Right hindlimb (tissue), 1 donor: ENCODE results near the gene ST3GAL2.
A peak's percentile ranks its signal among the peaks of the same experiment; 100 is the strongest.

Experiments used
- DNase-seq: peaks from one replicate; pipeline ENCODE4 v3.0.0-alpha.2; 2018

The ST3GAL2 gene

GRCh38 chr16:70438969-70439862 is at the start of gene ST3GAL2:
Gene ST3GAL2 (minus strand): TSS chr16:70439100. CDS start chr16:70398530, 40,570 bp downstream.
- peak; percentile 99 for DNase-seq

- no peak for DNase-seq
These were observed 46.0 kb upstream of the ST3GAL2 start for GRCh38 chr16:70484867-70485266.

- no peak for DNase-seq
These were observed 44.5 kb upstream of the ST3GAL2 start for GRCh38 chr16:70483426-70483825.

GRCh38 chr16:70482624-70483023 is 43.7 kb upstream of the ST3GAL2 start:
- no peak for DNase-seq

- DNase-seq = no peak
These were observed 43.1 kb upstream of the ST3GAL2 start for GRCh38 chr16:70481929-70482536.

- DNase-seq = no peak
These were observed 41.5 kb upstream of the ST3GAL2 start for GRCh38 chr16:70480127-70481105.

GRCh38 chr16:70478912-70479341 is 40.0 kb upstream of the ST3GAL2 start:
- DNase-seq = no peak

GRCh38 chr16:70478169-70478568 is 39.3 kb upstream of the ST3GAL2 start:
- DNase-seq = no peak

GRCh38 chr16:70476272-70477020 is 37.5 kb upstream of the ST3GAL2 start:
- no peak for DNase-seq

GRCh38 chr16:70475054-70475871 is 36.4 kb upstream of the ST3GAL2 start:
- no peak for DNase-seq

- no peak for DNase-seq
These were observed 35.6 kb upstream of the ST3GAL2 start for GRCh38 chr16:70474320-70475053.

GRCh38 chr16:70473446-70474319 is 34.8 kb upstream of the ST3GAL2 start:
- DNase-seq = no peak

GRCh38 chr16:70472786-70473433 is 34.0 kb upstream of the ST3GAL2 start:
- no peak for DNase-seq

- no peak for DNase-seq
These were observed 32.0 kb upstream of the ST3GAL2 start for GRCh38 chr16:70470927-70471341.

GRCh38 chr16:70470141-70470926 is 31.4 kb upstream of the ST3GAL2 start:
- DNase-seq = no peak

GRCh38 chr16:70468776-70469525 is 30.1 kb upstream of the ST3GAL2 start:
- no peak for DNase-seq

- DNase-seq = no peak
These were observed 28.7 kb upstream of the ST3GAL2 start for GRCh38 chr16:70467608-70468007.
